ENCODE results near the gene FAM13A. TPM values are rescaled to one million over a fixed set of nuclear protein-coding genes. Genes with fewer than 3 reads are reported as not detected.

Gene FAM13A
- total and polyA plus RNA-seq, 2 of the 13 experiments (the other 11 are each of a cell fraction or from before 2014, with no cell fraction given): 1.2 to 36.2 TPM

DNA sequence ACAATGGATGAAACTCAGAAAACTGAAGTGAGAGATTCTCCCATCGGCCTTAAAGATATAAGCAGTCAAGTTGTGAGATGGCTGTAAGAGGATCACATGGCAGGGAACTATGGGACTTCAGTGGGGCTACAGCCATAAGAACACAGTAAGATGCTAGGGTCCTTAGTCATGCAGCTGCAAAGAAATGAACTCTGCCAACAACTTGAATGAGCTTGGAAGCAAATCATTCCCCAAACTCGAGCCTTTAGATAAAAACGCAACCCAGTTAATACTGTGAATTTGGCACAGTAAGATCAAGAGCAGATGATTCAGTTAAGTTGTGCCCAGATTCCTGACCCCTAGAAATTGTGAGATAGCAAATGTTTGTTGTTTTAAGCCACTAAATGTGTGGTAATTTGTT, 117.3 kb downstream of the FAM13A start (continued):
- TF ChIP-seq, protein P1, sequence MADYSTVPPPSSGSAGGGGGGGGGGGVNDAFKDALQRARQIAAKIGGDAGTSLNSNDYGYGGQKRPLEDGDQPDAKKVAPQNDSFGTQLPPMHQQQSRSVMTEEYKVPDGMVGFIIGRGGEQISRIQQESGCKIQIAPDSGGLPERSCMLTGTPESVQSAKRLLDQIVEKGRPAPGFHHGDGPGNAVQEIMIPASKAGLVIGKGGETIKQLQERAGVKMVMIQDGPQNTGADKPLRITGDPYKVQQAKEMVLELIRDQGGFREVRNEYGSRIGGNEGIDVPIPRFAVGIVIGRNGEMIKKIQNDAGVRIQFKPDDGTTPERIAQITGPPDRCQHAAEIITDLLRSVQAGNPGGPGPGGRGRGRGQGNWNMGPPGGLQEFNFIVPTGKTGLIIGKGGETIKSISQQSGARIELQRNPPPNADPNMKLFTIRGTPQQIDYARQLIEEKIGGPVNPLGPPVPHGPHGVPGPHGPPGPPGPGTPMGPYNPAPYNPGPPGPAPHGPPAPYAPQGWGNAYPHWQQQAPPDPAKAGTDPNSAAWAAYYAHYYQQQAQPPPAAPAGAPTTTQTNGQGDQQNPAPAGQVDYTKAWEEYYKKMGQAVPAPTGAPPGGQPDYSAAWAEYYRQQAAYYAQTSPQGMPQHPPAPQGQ (CRISPR knock-in tag; IDR thresholded peaks at IDR 0.05; ENCODE audit: borderline replicate concordance): no peak
- TF ChIP-seq, protein P2, sequence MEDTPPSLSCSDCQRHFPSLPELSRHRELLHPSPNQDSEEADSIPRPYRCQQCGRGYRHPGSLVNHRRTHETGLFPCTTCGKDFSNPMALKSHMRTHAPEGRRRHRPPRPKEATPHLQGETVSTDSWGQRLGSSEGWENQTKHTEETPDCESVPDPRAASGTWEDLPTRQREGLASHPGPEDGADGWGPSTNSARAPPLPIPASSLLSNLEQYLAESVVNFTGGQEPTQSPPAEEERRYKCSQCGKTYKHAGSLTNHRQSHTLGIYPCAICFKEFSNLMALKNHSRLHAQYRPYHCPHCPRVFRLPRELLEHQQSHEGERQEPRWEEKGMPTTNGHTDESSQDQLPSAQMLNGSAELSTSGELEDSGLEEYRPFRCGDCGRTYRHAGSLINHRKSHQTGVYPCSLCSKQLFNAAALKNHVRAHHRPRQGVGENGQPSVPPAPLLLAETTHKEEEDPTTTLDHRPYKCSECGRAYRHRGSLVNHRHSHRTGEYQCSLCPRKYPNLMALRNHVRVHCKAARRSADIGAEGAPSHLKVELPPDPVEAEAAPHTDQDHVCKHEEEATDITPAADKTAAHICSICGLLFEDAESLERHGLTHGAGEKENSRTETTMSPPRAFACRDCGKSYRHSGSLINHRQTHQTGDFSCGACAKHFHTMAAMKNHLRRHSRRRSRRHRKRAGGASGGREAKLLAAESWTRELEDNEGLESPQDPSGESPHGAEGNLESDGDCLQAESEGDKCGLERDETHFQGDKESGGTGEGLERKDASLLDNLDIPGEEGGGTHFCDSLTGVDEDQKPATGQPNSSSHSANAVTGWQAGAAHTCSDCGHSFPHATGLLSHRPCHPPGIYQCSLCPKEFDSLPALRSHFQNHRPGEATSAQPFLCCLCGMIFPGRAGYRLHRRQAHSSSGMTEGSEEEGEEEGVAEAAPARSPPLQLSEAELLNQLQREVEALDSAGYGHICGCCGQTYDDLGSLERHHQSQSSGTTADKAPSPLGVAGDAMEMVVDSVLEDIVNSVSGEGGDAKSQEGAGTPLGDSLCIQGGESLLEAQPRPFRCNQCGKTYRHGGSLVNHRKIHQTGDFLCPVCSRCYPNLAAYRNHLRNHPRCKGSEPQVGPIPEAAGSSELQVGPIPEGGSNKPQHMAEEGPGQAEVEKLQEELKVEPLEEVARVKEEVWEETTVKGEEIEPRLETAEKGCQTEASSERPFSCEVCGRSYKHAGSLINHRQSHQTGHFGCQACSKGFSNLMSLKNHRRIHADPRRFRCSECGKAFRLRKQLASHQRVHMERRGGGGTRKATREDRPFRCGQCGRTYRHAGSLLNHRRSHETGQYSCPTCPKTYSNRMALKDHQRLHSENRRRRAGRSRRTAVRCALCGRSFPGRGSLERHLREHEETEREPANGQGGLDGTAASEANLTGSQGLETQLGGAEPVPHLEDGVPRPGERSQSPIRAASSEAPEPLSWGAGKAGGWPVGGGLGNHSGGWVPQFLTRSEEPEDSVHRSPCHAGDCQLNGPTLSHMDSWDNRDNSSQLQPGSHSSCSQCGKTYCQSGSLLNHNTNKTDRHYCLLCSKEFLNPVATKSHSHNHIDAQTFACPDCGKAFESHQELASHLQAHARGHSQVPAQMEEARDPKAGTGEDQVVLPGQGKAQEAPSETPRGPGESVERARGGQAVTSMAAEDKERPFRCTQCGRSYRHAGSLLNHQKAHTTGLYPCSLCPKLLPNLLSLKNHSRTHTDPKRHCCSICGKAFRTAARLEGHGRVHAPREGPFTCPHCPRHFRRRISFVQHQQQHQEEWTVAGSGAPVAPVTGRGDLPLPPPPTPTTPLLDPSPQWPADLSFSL (CRISPR knock-in tag; IDR thresholded peaks at IDR 0.05): no peak
- TF ChIP-seq, protein P3, sequence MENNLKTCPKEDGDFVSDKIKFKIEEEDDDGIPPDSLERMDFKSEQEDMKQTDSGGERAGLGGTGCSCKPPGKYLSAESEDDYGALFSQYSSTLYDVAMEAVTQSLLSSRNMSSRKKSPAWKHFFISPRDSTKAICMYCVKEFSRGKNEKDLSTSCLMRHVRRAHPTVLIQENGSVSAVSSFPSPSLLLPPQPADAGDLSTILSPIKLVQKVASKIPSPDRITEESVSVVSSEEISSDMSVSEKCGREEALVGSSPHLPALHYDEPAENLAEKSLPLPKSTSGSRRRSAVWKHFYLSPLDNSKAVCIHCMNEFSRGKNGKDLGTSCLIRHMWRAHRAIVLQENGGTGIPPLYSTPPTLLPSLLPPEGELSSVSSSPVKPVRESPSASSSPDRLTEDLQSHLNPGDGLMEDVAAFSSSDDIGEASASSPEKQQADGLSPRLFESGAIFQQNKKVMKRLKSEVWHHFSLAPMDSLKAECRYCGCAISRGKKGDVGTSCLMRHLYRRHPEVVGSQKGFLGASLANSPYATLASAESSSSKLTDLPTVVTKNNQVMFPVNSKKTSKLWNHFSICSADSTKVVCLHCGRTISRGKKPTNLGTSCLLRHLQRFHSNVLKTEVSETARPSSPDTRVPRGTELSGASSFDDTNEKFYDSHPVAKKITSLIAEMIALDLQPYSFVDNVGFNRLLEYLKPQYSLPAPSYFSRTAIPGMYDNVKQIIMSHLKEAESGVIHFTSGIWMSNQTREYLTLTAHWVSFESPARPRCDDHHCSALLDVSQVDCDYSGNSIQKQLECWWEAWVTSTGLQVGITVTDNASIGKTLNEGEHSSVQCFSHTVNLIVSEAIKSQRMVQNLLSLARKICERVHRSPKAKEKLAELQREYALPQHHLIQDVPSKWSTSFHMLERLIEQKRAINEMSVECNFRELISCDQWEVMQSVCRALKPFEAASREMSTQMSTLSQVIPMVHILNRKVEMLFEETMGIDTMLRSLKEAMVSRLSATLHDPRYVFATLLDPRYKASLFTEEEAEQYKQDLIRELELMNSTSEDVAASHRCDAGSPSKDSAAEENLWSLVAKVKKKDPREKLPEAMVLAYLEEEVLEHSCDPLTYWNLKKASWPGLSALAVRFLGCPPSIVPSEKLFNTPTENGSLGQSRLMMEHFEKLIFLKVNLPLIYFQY (CRISPR knock-in tag; IDR thresholded peaks at IDR 0.05; ENCODE audit: borderline replicate concordance): no peak
- TF ChIP-seq CHD4 (IDR thresholded peaks at IDR 0.05; ENCODE audit: borderline replicate concordance, low read length) (no peak), DNMT3B (CRISPR knock-in tag; conservative IDR thresholded peaks at IDR 0.05) (no peak), PHF21A (CRISPR knock-in tag; IDR thresholded peaks at IDR 0.05) (no peak)
- TF ChIP-seq, protein P4, sequence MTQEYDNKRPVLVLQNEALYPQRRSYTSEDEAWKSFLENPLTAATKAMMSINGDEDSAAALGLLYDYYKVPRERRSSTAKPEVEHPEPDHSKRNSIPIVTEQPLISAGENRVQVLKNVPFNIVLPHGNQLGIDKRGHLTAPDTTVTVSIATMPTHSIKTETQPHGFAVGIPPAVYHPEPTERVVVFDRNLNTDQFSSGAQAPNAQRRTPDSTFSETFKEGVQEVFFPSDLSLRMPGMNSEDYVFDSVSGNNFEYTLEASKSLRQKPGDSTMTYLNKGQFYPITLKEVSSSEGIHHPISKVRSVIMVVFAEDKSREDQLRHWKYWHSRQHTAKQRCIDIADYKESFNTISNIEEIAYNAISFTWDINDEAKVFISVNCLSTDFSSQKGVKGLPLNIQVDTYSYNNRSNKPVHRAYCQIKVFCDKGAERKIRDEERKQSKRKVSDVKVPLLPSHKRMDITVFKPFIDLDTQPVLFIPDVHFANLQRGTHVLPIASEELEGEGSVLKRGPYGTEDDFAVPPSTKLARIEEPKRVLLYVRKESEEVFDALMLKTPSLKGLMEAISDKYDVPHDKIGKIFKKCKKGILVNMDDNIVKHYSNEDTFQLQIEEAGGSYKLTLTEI (CRISPR knock-in tag; conservative IDR thresholded peaks at IDR 0.05): no peak
